HG03095 (cell line): ENCODE data around the gene PTTG1IP2.
A peak's percentile ranks its signal among the peaks of the same experiment; 100 is the strongest.
"Not testable (repeated sequence)": the region's sequence is repeated elsewhere in the genome, so short reads cannot be mapped to it uniquely, and the experiment has no call there.

Source experiments
- ATAC-seq: cut with Tn5 transposase; IDR thresholded peaks from one replicate; pipeline ENCODE4 v1.9.1; 2021; ENCODE audit warnings: moderate library complexity; ENCODE audit not compliant: unreplicated experiment

Gene PTTG1IP2

GRCh38 chr7:90469554-90469953 lies at the start of gene PTTG1IP2:
TSS of gene PTTG1IP2 (plus strand) at chr7:90469639. CDS start at chr7:90469787, 148 bp downstream.
- no peak for ATAC-seq

DNA sequence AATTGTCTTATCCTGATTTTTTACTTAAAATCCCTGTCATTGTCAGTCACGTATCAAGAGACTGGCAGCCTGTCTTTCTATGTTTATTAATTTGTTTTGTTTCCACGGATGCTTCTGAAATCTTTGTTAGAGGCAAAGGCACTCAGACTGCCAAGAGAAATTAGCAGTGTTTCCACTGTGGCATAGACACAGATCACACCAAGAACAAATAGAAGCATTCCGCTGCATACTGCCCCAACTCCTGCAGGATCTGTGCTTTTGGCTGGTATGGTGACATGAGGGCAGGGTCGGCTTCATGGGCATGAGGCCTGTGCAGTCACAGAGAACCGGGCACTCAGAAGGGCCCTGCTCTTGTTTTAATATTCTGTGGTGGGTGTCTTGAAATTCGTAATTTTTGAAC lies 47.8 kb upstream of the PTTG1IP2 start:
- ATAC-seq = no peak

DNA sequence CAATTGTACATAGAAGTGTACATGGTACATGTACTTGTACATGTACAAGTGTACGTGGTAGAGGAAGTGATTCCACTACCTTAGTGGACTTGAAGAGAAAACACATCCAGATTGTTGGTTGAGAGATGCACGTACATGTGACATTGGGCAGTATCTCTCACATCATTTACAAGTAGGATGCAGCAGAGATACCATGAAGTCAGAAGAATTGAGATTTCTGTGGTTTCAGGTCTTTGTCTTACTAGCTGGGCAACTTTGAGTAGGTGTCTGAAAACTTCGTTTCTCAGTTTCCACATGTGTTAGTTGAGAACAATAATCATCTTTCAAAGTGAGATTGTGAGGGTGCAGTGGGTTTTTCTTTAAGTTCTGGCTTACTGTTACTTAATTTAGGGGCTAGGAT lies 44.7 kb upstream of the PTTG1IP2 start:
- peak; percentile 93 for ATAC-seq

DNA sequence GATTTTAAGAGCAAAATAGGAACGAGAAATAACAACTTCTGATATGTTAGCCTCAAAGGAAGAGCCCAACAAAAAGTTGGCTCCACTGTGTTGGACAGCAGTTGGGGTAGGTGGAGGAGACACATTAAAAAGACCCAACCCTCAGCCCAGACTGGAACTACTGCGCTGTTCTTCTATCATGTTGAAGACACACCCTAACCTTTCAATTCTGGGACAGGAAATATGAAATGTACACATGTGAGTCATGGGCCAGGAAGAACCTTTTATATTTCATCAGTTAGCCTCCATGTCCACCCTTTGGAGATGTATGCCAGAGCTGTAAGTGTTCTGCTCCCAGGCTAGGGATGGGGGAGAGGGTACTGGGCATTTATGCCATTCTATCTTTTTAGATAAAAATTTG lies 44.1 kb upstream of the PTTG1IP2 start:
- ATAC-seq = no peak

DNA sequence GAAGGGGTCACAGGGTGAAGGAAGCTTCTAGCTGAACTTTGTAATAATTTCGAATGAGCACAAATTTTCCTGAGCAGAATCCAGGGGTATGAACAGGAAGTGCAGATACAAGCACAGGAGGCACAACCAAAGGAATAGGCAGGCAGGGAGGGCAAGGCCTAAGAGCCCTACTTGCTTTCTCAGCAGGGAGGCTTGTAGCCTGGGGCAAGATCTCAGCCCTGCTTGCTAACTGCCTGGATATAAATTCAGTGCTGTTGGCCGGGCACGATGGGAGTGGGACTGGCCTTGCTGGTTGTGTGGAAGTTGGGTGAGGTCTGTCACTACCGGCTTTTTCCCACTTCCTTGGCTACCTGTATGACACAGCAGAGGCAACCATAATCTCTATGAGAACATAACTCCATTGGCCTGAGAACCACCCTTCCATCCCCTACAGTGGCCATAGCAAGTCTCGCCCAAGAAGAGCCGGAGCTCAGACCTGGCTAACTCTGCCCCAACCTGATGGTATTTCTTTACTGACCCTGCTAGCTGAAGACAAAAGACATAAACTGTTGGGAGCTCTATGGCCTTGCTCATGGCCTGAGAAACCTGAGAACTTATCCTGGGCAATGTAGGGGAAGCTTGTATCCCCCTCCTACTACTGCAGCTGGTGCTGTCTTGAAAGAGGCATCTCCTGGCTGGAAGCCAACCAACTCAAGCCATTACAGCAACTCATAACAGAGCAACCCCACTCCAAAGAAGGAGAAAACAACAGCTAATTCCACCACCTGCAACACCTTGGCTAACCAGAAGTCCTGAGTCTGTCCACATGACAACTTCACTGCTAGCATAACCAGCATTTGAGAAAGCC lies 38.6 kb upstream of the PTTG1IP2 start:
- no peak for ATAC-seq

DNA sequence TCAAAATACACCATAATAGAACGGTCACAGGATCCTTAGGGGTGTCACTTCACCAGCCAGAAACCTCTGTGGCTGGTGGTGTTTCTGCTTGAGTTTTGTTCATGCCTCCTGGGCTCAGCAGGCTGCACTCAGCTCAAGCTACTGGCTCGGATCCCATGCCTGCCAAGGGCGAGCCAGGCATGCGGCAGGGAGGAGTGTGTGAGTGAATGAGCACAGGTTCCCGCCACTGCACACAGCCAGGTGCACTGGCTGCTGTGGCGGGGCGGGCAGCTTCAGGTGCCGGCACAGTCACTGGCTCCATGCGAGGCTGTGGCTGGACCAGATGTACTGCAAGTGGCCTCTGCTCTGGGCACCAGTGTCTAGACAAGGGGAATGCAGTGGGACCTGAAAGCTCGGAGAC lies 36.7 kb upstream of the PTTG1IP2 start:
- ATAC-seq = no peak

- no peak for ATAC-seq
Observed at GRCh38 chr7:90433221-90433620, 36.2 kb upstream of the PTTG1IP2 start.

- no peak for ATAC-seq
Observed at GRCh38 chr7:90445633-90446032, 23.8 kb upstream of the PTTG1IP2 start.

- no peak for ATAC-seq
Observed at GRCh38 chr7:90446137-90446899, 23.1 kb upstream of the PTTG1IP2 start.

- no peak for ATAC-seq
Observed at GRCh38 chr7:90453259-90453891, 16.1 kb upstream of the PTTG1IP2 start.

DNA sequence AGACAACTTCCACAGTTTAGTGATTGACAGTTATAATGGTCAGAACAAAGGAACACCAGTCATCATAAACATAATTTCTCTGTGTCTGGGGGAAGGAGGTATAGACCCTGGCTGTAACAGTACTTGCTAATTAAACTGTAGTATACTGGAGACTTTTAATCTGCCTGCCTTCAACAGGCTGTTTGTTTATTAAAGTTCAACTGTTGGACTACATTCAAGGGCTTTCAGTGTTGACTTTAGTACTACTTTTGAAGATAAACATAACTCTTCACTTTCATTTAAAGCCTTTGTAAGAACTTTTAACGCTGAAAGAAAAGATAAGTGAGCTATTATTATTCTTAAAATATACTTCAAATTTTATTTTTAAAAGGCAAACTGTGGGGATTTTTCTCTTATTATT lies 15.5 kb upstream of the PTTG1IP2 start:
- no peak for ATAC-seq

DNA sequence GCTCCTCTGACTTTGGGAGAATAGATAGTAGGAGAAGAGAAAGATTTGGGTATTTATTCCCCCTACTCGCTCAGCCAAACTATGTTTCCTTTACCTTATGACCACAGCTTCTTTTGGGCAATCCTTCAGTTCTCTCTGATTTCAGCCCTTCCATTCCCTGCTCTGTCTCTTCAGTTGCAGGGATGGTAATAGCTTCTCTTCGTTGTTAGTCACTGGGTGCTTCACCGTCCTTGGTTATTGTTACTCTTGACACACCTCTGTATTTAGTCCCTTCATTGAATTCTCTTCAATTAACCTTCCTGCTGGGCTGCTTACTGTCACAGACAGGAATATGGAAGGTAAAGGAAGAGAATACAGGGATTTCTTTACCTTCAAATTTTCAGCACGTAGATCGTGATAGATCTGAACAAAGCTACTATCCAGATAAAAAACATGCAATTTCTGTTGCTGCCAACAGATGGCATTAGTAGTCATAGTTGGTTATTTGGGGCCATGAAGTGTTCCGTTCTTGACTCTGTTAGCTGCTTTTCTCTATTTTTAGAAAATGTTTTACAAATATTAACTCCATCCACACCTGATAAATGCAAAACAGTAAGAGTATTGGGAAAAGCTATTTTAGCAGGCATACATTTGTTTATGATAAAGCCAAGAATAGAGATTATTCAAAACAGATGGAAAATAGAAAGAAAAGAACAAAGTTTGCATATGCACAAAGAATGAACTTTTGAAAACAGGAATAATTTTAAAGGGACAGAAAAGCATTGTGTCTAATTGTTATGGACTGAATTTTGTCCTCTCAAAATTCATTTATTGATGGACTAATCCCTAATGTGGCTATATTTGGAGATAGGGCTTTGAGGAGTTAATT lies 14.0 kb upstream of the PTTG1IP2 start:
- ATAC-seq = peak; percentile 84

GRCh38 chr7:90458104-90458503 lies 11.3 kb upstream of the PTTG1IP2 start:
- ATAC-seq = no peak

DNA sequence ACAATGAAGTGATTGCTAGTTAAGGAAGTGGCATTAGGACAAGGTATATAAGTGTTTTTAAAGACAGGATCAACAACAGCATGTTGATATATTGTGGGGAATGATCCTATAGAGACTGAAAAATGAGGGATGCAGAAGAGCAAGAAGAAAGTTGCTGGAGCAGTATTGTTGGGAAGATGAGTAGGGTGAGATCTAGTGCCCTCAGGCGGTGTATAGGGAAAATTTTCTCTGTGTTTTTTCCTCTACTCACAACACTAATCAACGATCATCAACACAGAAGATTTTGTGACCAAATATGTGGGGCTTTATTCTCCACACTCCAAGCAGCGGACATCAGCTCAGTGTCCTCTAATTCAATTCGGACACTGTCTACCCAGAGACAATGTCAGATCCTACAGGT lies 9.6 kb upstream of the PTTG1IP2 start:
- no peak for ATAC-seq

DNA sequence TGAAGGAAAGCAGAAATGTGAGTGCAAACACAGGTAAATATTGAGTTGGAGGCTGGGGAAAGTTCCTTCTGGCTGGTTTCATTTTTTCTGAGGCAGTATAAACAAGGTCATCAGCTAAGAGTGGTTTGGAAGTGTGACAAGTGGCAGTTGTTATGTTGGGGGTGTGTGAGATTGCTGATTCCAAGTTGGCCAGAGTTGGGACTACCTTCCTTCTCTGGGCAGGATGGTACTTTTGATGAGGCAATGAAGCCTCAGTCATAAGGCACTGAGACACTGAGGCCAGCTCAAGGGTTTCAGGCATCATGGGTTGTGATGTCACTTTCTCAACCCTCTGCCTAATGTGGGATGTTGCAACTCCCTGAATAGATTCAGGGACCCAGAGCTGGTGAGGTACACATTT lies 8.2 kb upstream of the PTTG1IP2 start:
- ATAC-seq = no peak

DNA sequence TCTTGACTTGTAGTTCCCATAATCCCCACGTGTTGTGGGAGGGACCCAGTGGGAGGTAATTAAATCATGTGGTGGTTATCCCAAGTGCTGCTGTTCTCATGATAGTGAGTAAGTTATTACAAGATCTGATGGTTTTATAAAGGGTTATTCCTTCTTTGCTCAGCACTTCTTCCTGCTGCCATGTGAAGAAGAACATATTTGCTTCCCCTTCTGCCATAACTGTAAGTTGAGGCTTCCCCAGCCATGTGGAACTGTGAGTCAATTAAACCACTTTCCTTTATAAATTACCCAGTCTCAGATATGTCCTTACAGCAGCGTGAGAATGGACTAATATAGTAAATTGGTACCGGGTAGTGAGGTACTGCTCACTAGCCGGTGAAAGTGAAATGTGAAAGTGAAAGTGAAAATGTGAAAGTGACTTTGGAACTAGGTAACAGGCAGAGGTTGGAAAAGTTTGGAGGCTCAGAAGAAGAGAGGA lies 6.2 kb upstream of the PTTG1IP2 start:
- not testable (repeated sequence) for ATAC-seq

- ATAC-seq = no peak
Observed at GRCh38 chr7:90465816-90466215, 3.6 kb upstream of the PTTG1IP2 start.

DNA sequence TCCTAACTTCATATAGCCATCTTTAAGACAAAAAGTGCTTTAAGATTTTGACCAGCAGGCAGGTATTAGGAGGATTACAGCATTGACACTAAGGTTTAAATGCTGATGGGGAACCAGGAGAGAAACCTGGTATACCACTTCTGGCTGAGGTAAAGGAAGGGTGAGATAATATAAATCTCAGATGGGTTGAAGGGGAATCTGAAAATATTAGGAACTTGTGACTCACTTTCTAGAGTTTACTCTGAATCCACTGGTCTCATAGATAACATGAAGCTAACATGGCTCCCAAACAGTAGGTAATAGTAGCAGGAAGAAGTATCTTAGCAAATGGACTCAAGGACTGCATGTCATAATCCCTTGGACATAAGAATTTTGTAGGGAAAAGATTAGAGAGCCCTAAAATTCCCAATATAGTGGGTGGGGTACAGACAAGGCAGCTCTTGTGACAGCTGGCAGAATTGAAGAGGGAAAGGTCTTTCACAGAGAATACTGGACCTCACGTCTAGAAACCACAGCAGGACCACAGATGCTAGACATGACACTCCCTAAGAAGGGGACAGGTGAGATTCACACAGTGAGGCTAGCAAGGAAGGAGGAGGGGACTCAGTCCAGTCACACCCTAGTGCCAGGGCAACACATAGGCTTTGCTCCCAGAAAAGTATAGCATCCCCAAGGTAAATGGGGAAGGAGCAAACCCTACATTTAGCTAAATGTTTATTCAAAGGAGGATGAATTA lies 3.5 kb downstream of the PTTG1IP2 start:
- ATAC-seq = no peak

GRCh38 chr7:90473814-90474213 lies 4.4 kb downstream of the PTTG1IP2 start:
- ATAC-seq = no peak
